Neural progenitor cell (in vitro differentiated cells): ENCODE measurements around the gene AMBRA1. TPM values are rescaled to one million over a fixed set of nuclear protein-coding genes. Genes with fewer than 3 reads are reported as not detected.

Experiments
- DNase-seq: peaks from one replicate; pipeline ENCODE4 v3.0.0-alpha.2; 2016; ENCODE audit warnings: low spot score
- H2AFZ ChIP-seq: fragments of 200-600 bp; sonication (generic); replicated peaks from 2 replicates; pipeline ENCODE4 v1.6.1; 2016; ENCODE audit warnings: antibody characterized with exemption
- H3F3A ChIP-seq: fragments of 200-600 bp; sonication (generic); 2 replicates; pipeline ENCODE4 v1.6.1; 2016; ENCODE audit warnings: antibody characterized with exemption, low read depth
- H3K27ac ChIP-seq: fragments of 200-600 bp; sonication (generic); 2 replicates; pipeline ENCODE4 v1.5.1; 2016; ENCODE audit warnings: mild to moderate bottlenecking
- H3K27me3 ChIP-seq: fragments of 200-600 bp; sonication (generic); 2 replicates; pipeline ENCODE4 v1.6.1; 2016; ENCODE audit warnings: mild to moderate bottlenecking, moderate library complexity
- H3K36me3 ChIP-seq: fragments of 200-600 bp; sonication (generic); 2 replicates; pipeline ENCODE4 v1.5.1; 2016
- H3K4me1 ChIP-seq: fragments of 200-600 bp; sonication (generic); 2 replicates; pipeline ENCODE4 v1.6.1; 2016; ENCODE audit warnings: mixed run types
- H3K4me2 ChIP-seq: fragments of 200-600 bp; sonication (generic); 2 replicates; pipeline ENCODE4 v1.6.1; 2016
- H3K4me3 ChIP-seq: fragments of 200-600 bp; sonication (generic); 2 replicates; pipeline ENCODE4 v1.5.1; 2016
- H3K79me2 ChIP-seq: fragments of 200-600 bp; sonication (generic); 2 replicates; pipeline ENCODE4 v1.6.1; 2016; ENCODE audit warnings: low read depth
- H3K9ac ChIP-seq: fragments of 200-600 bp; sonication (generic); 2 replicates; pipeline ENCODE4 v1.6.1; 2016
- H3K9me3 ChIP-seq: fragments of 200-600 bp; sonication (generic); 2 replicates; pipeline ENCODE4 v1.5.1; 2016; ENCODE audit warnings: low read depth
- H4K20me1 ChIP-seq: fragments of 200-600 bp; sonication (generic); 2 replicates; pipeline ENCODE4 v1.6.1; 2016; ENCODE audit warnings: low read depth
- H3K27ac Mint-ChIP-seq: 3 replicates; pipeline ENCODE4 v1.8.0; 2021; ENCODE audit warnings: mixed read lengths
- H3K27me3 Mint-ChIP-seq: 2 replicates; pipeline ENCODE4 v1.8.0; 2022; ENCODE audit warnings: low read depth, mild to moderate bottlenecking, inconsistent platforms, moderate library complexity, mixed read lengths; ENCODE audit not compliant: insufficient read depth
- H3K36me3 Mint-ChIP-seq: 3 replicates; pipeline ENCODE4 v1.8.0; 2021; ENCODE audit warnings: mixed read lengths
- H3K4me1 Mint-ChIP-seq: 3 replicates; pipeline ENCODE4 v1.8.0; 2021; ENCODE audit warnings: mixed read lengths
- H3K4me3 Mint-ChIP-seq: 3 replicates; pipeline ENCODE4 v1.8.0; 2021; ENCODE audit warnings: mild to moderate bottlenecking, moderate library complexity, mixed read lengths
- H3K9me3 Mint-ChIP-seq: 3 replicates; pipeline ENCODE4 v1.8.0; 2020; ENCODE audit warnings: mixed read lengths
- EZH2 ChIP-seq: fragments of 200-600 bp; sonication (generic); IDR thresholded peaks from 2 replicates; pipeline ENCODE4 v1.6.1; 2017; ENCODE audit warnings: antibody characterized with exemption, mild to moderate bottlenecking, moderate library complexity
- EZH2phosphoT487 ChIP-seq: fragments of 200-600 bp; sonication (generic); IDR thresholded peaks from 2 replicates; pipeline ENCODE4 v1.6.1; 2017; ENCODE audit warnings: antibody characterized with exemption
- total RNA-seq: library from RNA; depleted of rRNA; stranded (reverse); fragments of >200 nt; gene quantifications from 2 replicates; pipeline ENCODE4 v1.2.3, GENCODE V29; 2015; ENCODE audit warnings: low replicate concordance
- TF ChIP-seq, protein P1 (sequence below): fragments of 200-600 bp; sonication (generic); IDR thresholded peaks from 2 replicates; pipeline ENCODE4 v1.5.1; 2017; ENCODE audit warnings: antibody characterized with exemption, mild to moderate bottlenecking

The AMBRA1 gene
- total RNA-seq, 1 donor from 2014 or later: 20.7 TPM

DNA sequence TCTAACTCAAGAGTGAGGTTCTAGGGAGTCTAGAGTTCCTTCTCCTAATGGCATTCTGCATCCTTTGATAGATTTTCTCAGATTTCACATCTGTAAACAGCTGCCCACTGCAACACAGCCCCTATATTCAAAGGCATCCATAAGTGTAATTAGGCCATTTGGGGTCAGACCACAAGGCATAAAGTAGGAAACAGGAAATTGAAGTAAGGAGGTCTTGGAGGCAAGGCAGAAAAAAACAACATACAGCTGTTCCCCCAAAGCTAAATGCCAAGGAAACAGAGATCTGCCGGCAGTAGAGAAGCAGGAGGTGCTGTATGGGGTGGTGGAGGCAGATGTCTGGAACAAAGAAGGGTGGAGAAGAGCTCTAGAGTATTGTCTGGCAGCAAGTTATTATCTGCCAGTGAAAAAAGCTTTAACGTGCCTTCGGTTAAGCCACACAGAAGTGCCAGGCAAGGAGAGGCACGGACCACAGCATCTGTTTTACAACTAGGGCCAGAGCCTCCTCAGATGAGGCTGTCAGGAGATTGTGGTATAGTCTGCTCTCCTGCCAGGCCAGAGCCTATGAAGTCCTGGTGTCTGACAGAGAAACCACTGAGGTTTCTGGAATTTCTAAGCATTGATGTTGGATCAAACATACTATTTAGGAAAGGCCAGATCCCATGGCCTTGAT lies 102.0 kb downstream of the AMBRA1 start:
- Histone ChIP-seq H3K27ac (no peak overlapping the region), H3K36me3 (no peaks in the 10 kb centered on the region), H2AFZ (no peak overlapping the region), H3K9me3 (no peaks in the 10 kb centered on the region), H4K20me1 (peaks cover 15% of the 10 kb centered on the region), H3K9ac (no peak overlapping the region), H3K27me3 (no peaks in the 10 kb centered on the region), H3K4me1 (peaks cover 9% of the 10 kb centered on the region), H3K4me2 (no peak overlapping the region), H3K79me2 (peaks cover 5% of the 10 kb centered on the region), H3F3A (no peaks in the 10 kb centered on the region), H3K4me3 (no peak overlapping the region)
- peaks cover 7% of the 10 kb centered on the region for H3K36me3 Mint-ChIP-seq
- DNase-seq: no peak
- TF ChIP-seq EZH2 (no peak), EZH2phosphoT487 (no peak)
- TF ChIP-seq, protein P1, sequence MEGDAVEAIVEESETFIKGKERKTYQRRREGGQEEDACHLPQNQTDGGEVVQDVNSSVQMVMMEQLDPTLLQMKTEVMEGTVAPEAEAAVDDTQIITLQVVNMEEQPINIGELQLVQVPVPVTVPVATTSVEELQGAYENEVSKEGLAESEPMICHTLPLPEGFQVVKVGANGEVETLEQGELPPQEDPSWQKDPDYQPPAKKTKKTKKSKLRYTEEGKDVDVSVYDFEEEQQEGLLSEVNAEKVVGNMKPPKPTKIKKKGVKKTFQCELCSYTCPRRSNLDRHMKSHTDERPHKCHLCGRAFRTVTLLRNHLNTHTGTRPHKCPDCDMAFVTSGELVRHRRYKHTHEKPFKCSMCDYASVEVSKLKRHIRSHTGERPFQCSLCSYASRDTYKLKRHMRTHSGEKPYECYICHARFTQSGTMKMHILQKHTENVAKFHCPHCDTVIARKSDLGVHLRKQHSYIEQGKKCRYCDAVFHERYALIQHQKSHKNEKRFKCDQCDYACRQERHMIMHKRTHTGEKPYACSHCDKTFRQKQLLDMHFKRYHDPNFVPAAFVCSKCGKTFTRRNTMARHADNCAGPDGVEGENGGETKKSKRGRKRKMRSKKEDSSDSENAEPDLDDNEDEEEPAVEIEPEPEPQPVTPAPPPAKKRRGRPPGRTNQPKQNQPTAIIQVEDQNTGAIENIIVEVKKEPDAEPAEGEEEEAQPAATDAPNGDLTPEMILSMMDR: no peak
- H3K9me3 Mint-ChIP-seq: no peaks in the 10 kb centered on the region
- no peak overlapping the region for H3K4me3 Mint-ChIP-seq
- no peak overlapping the region for H3K27ac Mint-ChIP-seq
- no peaks in the 10 kb centered on the region for H3K27me3 Mint-ChIP-seq
- H3K4me1 Mint-ChIP-seq: peaks cover 12% of the 10 kb centered on the region

DNA sequence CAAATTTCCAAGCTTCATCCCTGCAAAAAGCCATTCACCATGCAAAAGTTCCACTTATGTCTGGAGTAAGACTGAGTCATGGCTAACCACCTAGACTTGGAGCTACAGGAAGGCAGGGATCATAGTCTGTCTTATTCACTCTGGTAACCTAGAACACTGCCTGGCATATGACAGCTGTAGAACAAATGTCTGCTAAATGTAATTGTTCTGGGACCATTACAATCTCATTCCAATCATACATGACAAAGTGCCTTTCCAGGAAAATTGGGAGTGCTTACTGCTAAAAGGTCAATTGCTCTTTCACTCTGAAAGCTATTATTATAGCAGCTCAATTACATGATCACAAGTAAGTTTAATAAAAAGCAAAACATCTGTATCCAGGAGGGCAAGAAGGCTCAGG lies 103.2 kb downstream of the AMBRA1 start:
- H3K27ac Mint-ChIP-seq: no peak overlapping the region
- TF ChIP-seq, protein P1: no peak
- TF ChIP-seq EZH2: no peak
- Histone ChIP-seq H3K9ac (no peak overlapping the region), H3K27me3 (no peaks in the 10 kb centered on the region), H3K4me3 (no peak overlapping the region), H2AFZ (no peak overlapping the region), H3K79me2 (peaks cover 5% of the 10 kb centered on the region), H3F3A (peaks cover 7% of the 10 kb centered on the region), H3K9me3 (no peaks in the 10 kb centered on the region), H3K27ac (no peak overlapping the region), H3K4me2 (no peak overlapping the region), H4K20me1 (peaks cover 21% of the 10 kb centered on the region), H3K4me1 (peaks cover 15% of the 10 kb centered on the region), H3K36me3 (no peaks in the 10 kb centered on the region)
- no peaks in the 10 kb centered on the region for H3K9me3 Mint-ChIP-seq
- no peak overlapping the region for H3K4me3 Mint-ChIP-seq
- DNase-seq: no peak
- no peaks in the 10 kb centered on the region for H3K27me3 Mint-ChIP-seq
- H3K36me3 Mint-ChIP-seq: peaks cover 7% of the 10 kb centered on the region
- peaks cover 18% of the 10 kb centered on the region for H3K4me1 Mint-ChIP-seq

DNA sequence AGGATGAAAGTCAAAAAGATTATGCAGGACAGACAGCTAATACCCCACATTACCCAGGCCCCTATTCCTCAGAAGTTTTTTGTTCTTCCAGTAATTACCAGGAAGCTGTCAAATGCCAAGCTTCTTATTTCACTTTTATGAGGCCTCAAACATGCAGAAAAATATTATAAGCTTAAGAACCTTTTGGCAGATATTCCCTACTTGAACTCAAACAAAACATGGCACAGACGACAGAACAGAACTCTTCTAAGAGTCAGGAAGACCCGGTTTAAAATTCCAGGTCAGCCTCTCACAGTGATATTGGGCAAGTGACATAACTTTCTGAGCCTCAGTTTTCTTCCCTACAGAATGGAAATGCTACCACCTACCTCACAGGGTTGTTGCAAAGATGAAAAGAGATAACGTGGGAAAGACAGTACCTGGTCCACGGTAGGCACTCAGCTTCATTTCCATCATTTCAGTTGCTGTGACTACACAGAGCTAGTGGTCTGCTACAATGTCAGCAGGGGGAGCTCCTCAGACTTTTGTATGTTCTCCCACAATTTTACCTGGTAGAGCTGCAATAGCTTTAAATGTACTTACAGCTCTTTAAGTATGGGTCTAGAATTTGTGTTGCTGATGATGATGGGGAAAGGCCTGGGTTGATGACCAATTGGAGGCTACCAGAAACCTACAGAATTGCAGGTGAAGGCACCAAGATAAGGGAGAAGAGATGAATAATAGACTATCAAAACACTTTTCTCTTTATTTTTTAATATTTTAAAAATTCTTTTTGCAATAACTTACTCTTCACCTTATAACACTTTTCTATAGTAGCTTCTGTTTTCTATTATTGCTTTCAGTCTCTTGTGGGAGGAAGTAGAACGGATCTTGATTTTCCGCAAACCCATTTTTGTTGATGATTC lies 103.9 kb downstream of the AMBRA1 start:
- Histone ChIP-seq H3K27ac (no peak overlapping the region), H3K79me2 (peaks cover 10% of the 10 kb centered on the region), H3K27me3 (no peaks in the 10 kb centered on the region), H3K9ac (no peak overlapping the region), H2AFZ (no peak overlapping the region), H3K4me2 (no peak overlapping the region), H4K20me1 (peaks cover 20% of the 10 kb centered on the region), H3K9me3 (no peaks in the 10 kb centered on the region), H3K4me3 (no peak overlapping the region), H3K36me3 (no peaks in the 10 kb centered on the region), H3K4me1 (peaks cover 15% of the 10 kb centered on the region), H3F3A (peaks cover 7% of the 10 kb centered on the region)
- peaks cover 7% of the 10 kb centered on the region for H3K36me3 Mint-ChIP-seq
- H3K4me1 Mint-ChIP-seq: peaks cover 18% of the 10 kb centered on the region
- TF ChIP-seq, protein P1: peak; percentile 66
- TF ChIP-seq EZH2: no peak
- no peak for TF ChIP-seq EZH2phosphoT487
- H3K4me3 Mint-ChIP-seq: no peak overlapping the region
- H3K27ac Mint-ChIP-seq: no peak overlapping the region
- no peaks in the 10 kb centered on the region for H3K27me3 Mint-ChIP-seq
- DNase-seq: peak; percentile 55
- H3K9me3 Mint-ChIP-seq: no peaks in the 10 kb centered on the region
